Glomerular endothelial cell (primary cell): ENCODE results near the gene CPA5. TPM values are rescaled to one million over a fixed set of nuclear protein-coding genes. Genes with fewer than 3 reads are reported as not detected.

Source experiments
- DNase-seq: peaks from one replicate; pipeline ENCODE4 v3.0.0-alpha.2; 2011; ENCODE audit warnings: low read depth, low spot score; ENCODE audit errors: extremely low read depth
- total RNA-seq: library from RNA; depleted of rRNA; stranded (reverse); fragments of >200 nt; gene quantifications from 2 replicates; pipeline ENCODE4 v1.2.3, GENCODE V29; 2015

Gene CPA5
- total RNA-seq, 1 donor from 2014 or later: not detected

- no peak for DNase-seq
Measured at GRCh38 chr7:130329681-130330080, 14.9 kb upstream of the CPA5 start.

DNA sequence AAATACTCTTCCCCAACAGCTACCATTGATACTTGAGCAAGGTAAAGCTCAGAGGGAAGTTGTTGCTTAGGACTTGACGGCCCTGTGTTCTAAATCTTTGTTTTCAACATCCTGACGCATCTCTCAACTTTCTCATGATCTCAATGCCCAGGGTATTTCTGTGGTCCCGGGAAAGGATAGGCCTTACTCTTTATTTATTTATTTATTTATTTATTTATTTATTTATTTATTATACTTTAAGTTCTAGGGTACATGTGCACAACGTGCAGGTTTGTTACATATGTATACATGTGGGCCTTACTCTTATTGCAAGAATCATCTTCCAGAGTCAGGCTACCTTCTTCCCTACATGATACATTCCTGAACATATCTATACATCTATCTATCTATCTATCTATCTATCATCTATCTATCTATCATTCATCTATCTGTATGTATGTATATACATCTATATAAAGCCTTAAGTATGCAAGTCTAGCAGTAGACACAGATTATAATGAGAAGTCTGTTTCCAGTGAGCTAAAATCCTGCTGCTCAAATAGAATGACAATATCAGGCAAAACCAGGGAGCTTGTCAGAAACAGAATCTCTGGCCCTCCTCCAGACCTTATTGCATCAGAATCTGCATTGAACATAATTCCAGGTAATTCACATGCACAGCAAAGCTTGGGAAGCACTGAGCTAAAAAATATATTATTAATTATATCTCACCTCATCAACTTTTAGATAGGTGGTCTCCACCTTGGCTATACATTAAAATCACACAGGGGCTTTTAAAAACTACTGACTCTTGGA lies 12.2 kb upstream of the CPA5 start:
- DNase-seq: no peak

DNA sequence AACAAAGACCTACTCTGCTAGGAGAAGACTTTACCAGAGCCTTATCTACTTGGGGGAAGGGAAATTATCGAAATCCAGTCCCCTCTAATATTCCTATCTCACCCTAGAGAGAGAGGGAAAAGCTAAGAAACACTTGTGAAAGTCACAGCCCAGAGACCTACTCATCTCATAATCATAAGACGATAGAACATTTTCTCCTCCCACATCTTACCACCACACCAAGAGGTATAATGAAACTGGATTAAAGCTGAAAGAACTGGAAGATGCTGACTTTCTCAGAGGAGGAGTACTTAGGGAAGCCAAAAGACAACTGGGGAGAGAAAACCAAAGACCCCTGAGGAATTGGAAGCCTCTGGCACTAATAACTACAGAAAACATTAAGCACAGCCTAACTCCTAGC lies 10.8 kb upstream of the CPA5 start:
- no peak for DNase-seq

DNA sequence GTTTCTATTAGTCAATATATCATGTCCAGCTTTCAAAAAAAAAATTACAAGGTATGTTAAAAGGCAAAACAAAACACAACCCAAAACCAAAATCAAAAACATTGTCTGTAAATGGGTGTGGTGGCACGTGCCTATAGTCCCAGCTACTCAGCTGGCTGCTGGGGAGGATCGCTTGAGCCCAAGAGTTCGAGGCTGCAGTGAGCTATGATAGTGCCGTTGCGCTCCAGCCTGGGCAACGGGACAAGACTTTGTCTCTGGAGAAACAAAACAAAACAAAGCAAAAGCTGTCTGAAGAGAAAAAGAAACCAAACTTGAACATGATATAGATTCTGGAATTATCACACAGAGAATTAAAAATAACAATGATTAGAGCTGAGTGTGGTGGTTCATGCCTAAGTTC lies 10.3 kb upstream of the CPA5 start:
- DNase-seq: no peak

- DNase-seq: no peak
Measured at GRCh38 chr7:130337410-130337971, 7.1 kb upstream of the CPA5 start.

GRCh38 chr7:130338233-130338632 lies 6.4 kb upstream of the CPA5 start:
- DNase-seq: no peak

DNA sequence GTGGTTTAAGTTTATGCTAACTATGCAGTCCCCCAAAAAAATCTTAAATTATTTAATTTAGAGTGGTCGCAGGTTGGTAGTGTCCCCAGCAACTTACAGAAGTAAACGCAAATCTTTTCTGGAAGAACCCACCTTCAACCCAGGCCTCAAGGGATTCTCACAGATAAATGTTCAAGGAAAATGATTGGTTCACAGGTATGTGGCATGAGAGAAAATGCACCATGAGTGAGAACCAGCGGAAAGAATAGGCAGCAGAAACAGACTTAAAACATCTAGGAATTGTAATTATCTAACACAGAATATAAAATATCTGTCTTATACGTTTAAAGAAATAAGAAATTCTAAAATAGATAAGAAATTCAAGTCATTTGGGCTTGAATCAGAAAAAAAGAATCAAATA lies 2.7 kb upstream of the CPA5 start:
- DNase-seq: no peak

- no peak for DNase-seq
Measured at GRCh38 chr7:130342701-130343380, 1.8 kb upstream of the CPA5 start.

GRCh38 chr7:130345136-130345535 lies 520 bp downstream of the CPA5 start:
- DNase-seq: no peak

GRCh38 chr7:130345725-130346124 lies 1.1 kb downstream of the CPA5 start:
- DNase-seq: no peak

- DNase-seq: no peak
Measured at GRCh38 chr7:130346177-130346905, 1.7 kb downstream of the CPA5 start.

DNA sequence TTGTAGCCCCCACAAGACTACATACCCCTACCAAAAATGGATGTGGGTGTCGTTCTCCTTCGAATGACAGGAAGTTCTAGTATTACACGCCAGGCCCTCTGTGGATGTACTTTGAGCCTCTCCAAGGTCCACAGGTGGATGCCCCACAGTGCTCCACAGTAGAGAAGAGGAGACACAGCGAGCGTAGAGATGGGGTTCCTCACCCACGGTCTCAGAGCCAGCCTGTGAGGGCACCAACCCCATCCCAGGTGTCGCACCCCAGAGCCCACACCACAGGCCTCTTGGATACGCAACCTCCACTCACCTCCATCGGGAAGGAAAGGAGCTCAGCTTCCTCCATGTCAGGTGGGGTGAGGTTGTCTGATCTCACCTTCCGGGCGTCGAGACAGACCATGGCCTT lies 2.3 kb downstream of the CPA5 start:
- DNase-seq: no peak

DNA sequence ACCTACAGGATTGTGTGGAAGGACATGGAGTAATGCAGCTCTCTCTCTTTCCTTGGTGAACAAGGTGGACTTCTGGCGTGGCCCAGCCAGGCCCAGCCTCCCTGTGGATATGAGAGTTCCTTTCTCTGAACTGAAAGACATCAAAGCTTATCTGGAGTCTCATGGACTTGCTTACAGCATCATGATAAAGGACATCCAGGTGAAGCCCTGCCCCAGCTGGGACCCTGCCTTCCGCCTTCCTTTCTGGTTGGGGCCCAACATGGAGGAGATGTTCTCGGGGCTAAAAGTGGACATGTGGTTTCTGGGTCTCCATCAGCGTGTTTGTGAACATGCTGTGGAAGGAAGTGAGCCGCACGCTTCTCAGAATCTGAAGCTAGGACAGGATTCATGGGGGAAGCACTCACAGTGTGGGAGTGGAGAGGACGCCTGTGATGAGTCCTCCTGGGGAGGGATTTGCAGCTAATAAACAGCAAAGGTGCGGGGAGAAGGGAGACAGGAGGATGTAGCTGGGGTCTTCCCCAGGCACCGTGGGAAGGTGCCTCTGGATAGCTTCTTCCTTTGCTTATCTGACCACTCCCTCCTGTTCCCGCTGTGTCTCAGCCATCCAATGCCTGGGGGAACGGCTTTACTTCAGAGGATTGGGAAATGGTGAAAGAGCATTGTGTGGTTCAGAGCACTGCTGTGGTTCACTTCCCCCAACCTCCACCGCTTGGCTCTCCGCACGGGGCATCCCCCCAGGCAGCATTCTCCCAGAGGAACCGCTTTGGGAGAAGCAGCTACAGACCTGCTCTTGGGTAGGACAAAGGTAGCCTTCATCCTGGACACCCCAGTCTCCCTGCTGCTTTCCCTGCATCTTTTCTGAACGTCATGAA lies 5.5 kb downstream of the CPA5 start:
- no peak for DNase-seq

- DNase-seq: no peak
Measured at GRCh38 chr7:130350945-130351790, 6.6 kb downstream of the CPA5 start.

- no peak for DNase-seq
Measured at GRCh38 chr7:130351791-130352090, 7.1 kb downstream of the CPA5 start.

- no peak for DNase-seq
Measured at GRCh38 chr7:130352194-130353074, 7.8 kb downstream of the CPA5 start.

- DNase-seq: no peak
Measured at GRCh38 chr7:130353196-130353595, 8.6 kb downstream of the CPA5 start.

DNA sequence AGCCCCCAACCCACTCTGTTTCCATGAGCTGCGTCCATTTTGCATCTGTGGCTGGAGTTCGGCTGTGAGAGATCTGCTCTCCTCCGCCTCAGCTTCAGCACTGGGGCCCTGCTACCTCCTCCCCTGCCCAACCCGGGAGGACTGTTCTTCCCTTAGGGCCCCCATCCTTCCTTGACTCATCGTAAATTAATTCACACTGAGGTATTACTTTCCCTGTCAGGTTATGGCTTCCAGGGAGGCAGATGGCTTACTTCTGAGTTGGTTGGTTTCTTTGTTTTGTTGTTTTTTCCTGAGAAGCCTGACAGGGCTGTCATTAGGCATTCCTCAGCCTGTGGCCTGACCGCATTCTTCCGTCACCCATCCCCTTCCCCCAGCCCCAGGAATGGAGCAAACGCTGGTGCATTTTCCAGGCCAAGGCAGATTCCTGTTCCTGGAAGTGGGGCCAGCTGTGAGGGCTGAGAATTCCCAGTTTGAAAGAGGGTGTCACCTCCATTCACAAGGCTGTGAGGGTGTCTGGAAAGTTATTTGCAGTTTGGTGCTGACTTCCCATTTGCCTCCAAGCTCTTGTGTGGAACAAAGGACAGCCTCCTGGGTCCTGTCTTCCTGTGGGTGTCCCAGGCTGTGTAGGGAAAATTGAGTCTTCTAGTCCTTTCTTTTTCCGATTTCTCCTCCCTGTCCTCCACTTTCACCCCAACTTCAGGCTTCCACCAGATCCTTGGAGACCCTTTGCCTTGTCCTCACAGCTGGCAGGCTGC lies 11.7 kb downstream of the CPA5 start:
- no peak for DNase-seq
